GM23248 (cell line): ENCODE measurements around the gene GJA9. TPM values are rescaled to one million over a fixed set of nuclear protein-coding genes. Genes with fewer than 3 reads are reported as not detected.

ENCODE experiments used
- DNase-seq: peaks from one replicate; pipeline ENCODE4 v3.0.0-alpha.2; 2015
- H2AFZ ChIP-seq: fragments of 200-600 bp; sonication (generic); 2 replicates; pipeline ENCODE4 v1.6.1; 2016; ENCODE audit warnings: antibody characterized with exemption
- H3F3A ChIP-seq: fragments of 200-600 bp; sonication (generic); 2 replicates; pipeline ENCODE4 v1.6.1; 2016; ENCODE audit warnings: mild to moderate bottlenecking, antibody characterized with exemption, mixed run types; ENCODE audit not compliant: insufficient read depth
- H3K27ac ChIP-seq: fragments of 200-600 bp; sonication (generic); 2 replicates; pipeline ENCODE4 v1.5.1; 2016; ENCODE audit warnings: mild to moderate bottlenecking
- H3K27me3 ChIP-seq: fragments of 200-600 bp; sonication (generic); replicated peaks from 2 replicates; pipeline ENCODE4 v1.6.1; 2016; ENCODE audit warnings: mild to moderate bottlenecking; ENCODE audit not compliant: insufficient read depth
- H3K36me3 ChIP-seq: fragments of 200-600 bp; sonication (generic); 2 replicates; pipeline ENCODE4 v1.6.1; 2016; ENCODE audit warnings: low read depth, mild to moderate bottlenecking
- H3K4me1 ChIP-seq: fragments of 200-600 bp; sonication (generic); 2 replicates; pipeline ENCODE4 v1.6.1; 2016; ENCODE audit warnings: mild to moderate bottlenecking; ENCODE audit not compliant: insufficient read depth
- H3K4me2 ChIP-seq: fragments of 200-600 bp; sonication (generic); one replicate; pipeline ENCODE4 v1.6.1; 2016; ENCODE audit warnings: mild to moderate bottlenecking; ENCODE audit not compliant: unreplicated experiment
- H3K4me3 ChIP-seq: fragments of 200-600 bp; sonication (generic); 2 replicates; pipeline ENCODE4 v1.5.1; 2016; ENCODE audit warnings: mild to moderate bottlenecking
- H3K79me2 ChIP-seq: fragments of 200-600 bp; sonication (generic); 2 replicates; pipeline ENCODE4 v1.6.1; 2016; ENCODE audit warnings: mild to moderate bottlenecking; ENCODE audit not compliant: insufficient read depth
- H3K9ac ChIP-seq: fragments of 200-600 bp; sonication (generic); 2 replicates; pipeline ENCODE4 v1.6.1; 2016; ENCODE audit warnings: mild to moderate bottlenecking
- H3K9me2 ChIP-seq: fragments of 200-600 bp; sonication (generic); 2 replicates; pipeline ENCODE4 v1.6.1; 2016; ENCODE audit warnings: mixed run types, mild to moderate bottlenecking, moderate library complexity; ENCODE audit not compliant: insufficient read depth
- H3K9me3 ChIP-seq: fragments of 200-600 bp; sonication (generic); one replicate; pipeline ENCODE4 v1.6.1; 2017; ENCODE audit warnings: low read depth
- H4K20me1 ChIP-seq: fragments of 200-600 bp; sonication (generic); 2 replicates; pipeline ENCODE4 v1.6.0; 2016; ENCODE audit not compliant: insufficient read depth
- EZH2 ChIP-seq: fragments of 200-600 bp; sonication (generic); IDR thresholded peaks from 2 replicates; pipeline ENCODE4 v1.6.1; 2018; ENCODE audit warnings: antibody characterized with exemption, mild to moderate bottlenecking; ENCODE audit not compliant: insufficient read depth, poor library complexity, severe bottlenecking
- EZH2phosphoT487 ChIP-seq: fragments of 200-600 bp; sonication (generic); IDR thresholded peaks from 2 replicates; pipeline ENCODE4 v1.6.1; 2018; ENCODE audit warnings: antibody characterized with exemption, moderate library complexity, mild to moderate bottlenecking, low read depth; ENCODE audit not compliant: insufficient read depth
- WGBS, 2 experiments: methylation state at CpG; one replicate each; pipeline ENCODE4 v1.1.6; 2015 to 2017; ENCODE audit warnings: low lambda C conversion rate in 2 of 2, low coverage in 1 of 2; ENCODE audit errors: missing lambda C conversion rate in 2 of 2; 5-methylcytosine and 5-hydroxymethylcytosine counted together
- in situ Hi-C: fragments of 300-500 bp; cut with MboI; formaldehyde crosslinking; loops from 2 replicates; pipeline ENCODE4 v1.15.0; 2020
- polyA plus RNA-seq: library from polyadenylated mRNA; unstranded; fragments of >200 nt; fragmentation: Nextera tagmentation; extraction: Ambion mirVana; gene quantifications from 2 replicates; pipeline ENCODE4 v1.2.1, GENCODE V29; 2016
- total RNA-seq: library from RNA; depleted of rRNA; stranded (reverse); fragments of >200 nt; shearing (Covaris generic); gene quantifications from 2 replicates; pipeline ENCODE4 v1.2.3, GENCODE V29; 2014; rRNA removed

The GJA9 gene
- 0.11 TPM in 1 of 2 replicates, not detected in the other for total RNA-seq
- not detected in 2 replicates for polyA plus RNA-seq

DNA sequence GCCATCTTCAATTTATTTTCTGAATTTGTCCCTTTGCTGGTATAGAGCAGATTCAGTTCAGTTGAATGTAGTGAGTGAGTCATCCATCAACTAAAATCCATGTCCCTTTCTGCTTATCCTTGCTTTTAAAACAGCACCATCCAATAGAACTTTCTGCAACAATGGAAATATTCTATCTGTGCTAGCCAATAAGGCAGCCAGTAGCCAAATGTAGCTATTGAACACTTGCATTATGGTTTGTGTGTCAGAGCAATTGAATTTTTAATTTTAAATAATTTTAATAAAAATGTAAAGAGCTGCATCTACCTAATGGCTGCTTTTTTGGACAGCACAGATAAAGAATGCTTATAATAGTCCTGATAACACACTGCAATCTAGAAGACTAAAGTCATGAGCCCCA, at the start of gene GJA9:
Gene GJA9 (minus strand): TSS at position 101 of the 400 bp plus-strand sequence. CDS start 5,489 bp downstream, outside the sequence.
- Histone ChIP-seq H3F3A (no peaks in the 10 kb centered on the region), H4K20me1 (no peaks in the 10 kb centered on the region)
- TF ChIP-seq EZH2: no peak
- no peak for TF ChIP-seq EZH2phosphoT487

DNA sequence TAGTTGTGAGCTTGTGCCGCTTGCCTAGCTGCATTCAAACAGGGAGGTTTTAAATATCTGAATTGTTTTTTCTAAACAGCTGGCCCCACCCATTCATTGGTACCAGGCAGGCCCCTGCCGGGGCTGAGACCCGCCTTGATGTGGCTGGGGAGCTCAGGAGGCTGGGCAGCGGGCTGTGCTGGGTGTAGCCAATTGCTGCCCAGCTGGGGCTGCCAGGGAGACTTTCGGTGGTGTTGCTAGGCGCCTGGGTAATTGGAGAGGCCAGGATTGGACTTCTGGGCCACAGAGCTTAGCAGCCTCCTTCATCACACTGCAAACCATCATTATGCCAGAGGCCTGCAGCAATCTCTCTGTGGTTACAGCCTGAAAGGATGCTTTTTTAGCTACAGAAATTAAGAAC, 48.1 kb upstream of the GJA9 start:
- Histone ChIP-seq H3K36me3 (no peaks in the 10 kb centered on the region), H3F3A (no peaks in the 10 kb centered on the region), H3K9me3 (no peaks in the 10 kb centered on the region), H3K27me3 (no peaks in the 10 kb centered on the region), H3K9ac (no peak overlapping the region), H3K4me1 (no peaks in the 10 kb centered on the region), H3K9me2 (no peaks in the 10 kb centered on the region), H4K20me1 (no peaks in the 10 kb centered on the region), H3K4me2 (no peak overlapping the region), H3K27ac (no peak overlapping the region), H2AFZ (no peak overlapping the region), H3K4me3 (no peak overlapping the region), H3K79me2 (no peaks in the 10 kb centered on the region)
- no peak for DNase-seq
- in situ Hi-C loops: no loop called here
- TF ChIP-seq EZH2: no peak
- no peak for TF ChIP-seq EZH2phosphoT487
- WGBS, 2 experiments: 70 to 81% methylated on average over 6 of the region's 6 CpGs

More for the DNA sequence above, at the start of gene GJA9:
- no peaks in the 10 kb centered on the region for H3K27me3 ChIP-seq
- H3K4me2 ChIP-seq: no peak within 1 kb of the TSS
- H3K79me2 ChIP-seq: no peaks in the 10 kb centered on the region; the same call in 1 of the 2 replicates
- H3K4me3 ChIP-seq: no peak within 1 kb of the TSS
- H3K9me2 ChIP-seq: no peaks in the 10 kb centered on the region
- H3K36me3 ChIP-seq: no peaks in the 10 kb centered on the region
- in situ Hi-C loops: no loop called here
- H2AFZ ChIP-seq: no peak within 1 kb of the TSS
- DNase-seq: no peak
- no peaks in the 10 kb centered on the region for H3K9me3 ChIP-seq
- H3K4me1 ChIP-seq: no peaks in the 10 kb centered on the region
- H3K27ac ChIP-seq: no peak within 1 kb of the TSS
- H3K9ac ChIP-seq: no peak within 1 kb of the TSS

DNA sequence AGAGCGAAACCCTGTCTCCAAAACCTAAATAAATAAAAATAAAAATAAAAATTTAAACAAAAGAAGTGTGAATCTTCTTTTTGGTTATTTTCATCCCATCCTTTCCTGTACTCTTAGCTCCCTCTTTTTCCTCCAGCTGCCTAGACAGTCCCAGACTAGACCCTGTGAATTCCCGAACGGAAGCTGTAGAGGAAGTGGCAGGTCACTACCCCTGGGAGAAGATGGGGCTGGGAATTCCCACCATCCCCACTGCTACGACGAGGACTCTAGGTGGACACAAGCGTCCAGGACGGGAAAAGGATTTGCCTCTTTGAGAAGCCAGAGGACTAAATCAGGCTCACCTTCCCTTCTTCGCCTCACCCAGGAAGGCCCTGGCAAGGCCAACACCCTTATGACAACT, 47.7 kb upstream of the GJA9 start:
- WGBS, 2 experiments: 95% methylated on average over 8 of the region's 8 CpGs
- H3K4me3 ChIP-seq: no peak overlapping the region
- no peak overlapping the region for H2AFZ ChIP-seq

DNA sequence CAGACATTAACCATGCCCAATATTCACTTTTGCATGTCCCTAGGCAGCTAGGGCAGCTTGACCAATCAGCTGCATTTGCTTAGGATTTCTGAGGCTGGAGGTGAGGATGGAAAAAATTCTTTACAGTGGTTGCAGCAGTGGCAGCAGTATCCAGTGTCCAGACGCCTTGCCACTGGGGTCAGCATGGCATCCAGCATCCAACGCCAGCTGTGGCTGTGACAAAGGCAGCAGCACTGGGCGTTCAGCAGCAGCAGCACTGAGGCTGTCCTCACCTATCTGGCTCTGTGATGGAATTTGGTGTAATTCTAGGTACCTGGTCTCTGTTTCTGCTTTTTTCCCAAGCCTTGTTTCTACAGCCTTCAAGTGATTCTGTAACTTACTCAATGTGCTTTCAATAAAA, 44.7 kb upstream of the GJA9 start:
- Histone ChIP-seq H3F3A (no peaks in the 10 kb centered on the region), H3K4me2 (no peak overlapping the region), H3K9me3 (no peaks in the 10 kb centered on the region), H3K9ac (no peak overlapping the region), H2AFZ (no peak overlapping the region), H3K79me2 (no peaks in the 10 kb centered on the region), H3K27ac (no peak overlapping the region), H3K36me3 (no peaks in the 10 kb centered on the region), H3K9me2 (no peaks in the 10 kb centered on the region), H3K27me3 (no peaks in the 10 kb centered on the region), H3K4me1 (no peaks in the 10 kb centered on the region), H3K4me3 (no peak overlapping the region), H4K20me1 (no peaks in the 10 kb centered on the region)
- 77 to 80% methylated on average over 3 of the region's 3 CpGs for WGBS, 2 experiments
- no peak for DNase-seq
- in situ Hi-C loops: no loop called here
- TF ChIP-seq EZH2phosphoT487: no peak
- TF ChIP-seq EZH2: no peak

More for the DNA sequence above, 47.7 kb upstream of the GJA9 start:
- no peak for DNase-seq
- in situ Hi-C loops: no loop called here
- H3K4me2 ChIP-seq: no peak overlapping the region
- H3K27ac ChIP-seq: no peak overlapping the region
- H3K9ac ChIP-seq: no peak overlapping the region
- H3K27me3 ChIP-seq: no peaks in the 10 kb centered on the region
- H3K36me3 ChIP-seq: no peaks in the 10 kb centered on the region
- H3K9me2 ChIP-seq: no peaks in the 10 kb centered on the region
- no peaks in the 10 kb centered on the region for H3K9me3 ChIP-seq
- H3K79me2 ChIP-seq: no peaks in the 10 kb centered on the region
- no peaks in the 10 kb centered on the region for H4K20me1 ChIP-seq
- H3K4me1 ChIP-seq: no peaks in the 10 kb centered on the region
- H3F3A ChIP-seq: no peaks in the 10 kb centered on the region
- no peak for TF ChIP-seq EZH2phosphoT487
- TF ChIP-seq EZH2: no peak

DNA sequence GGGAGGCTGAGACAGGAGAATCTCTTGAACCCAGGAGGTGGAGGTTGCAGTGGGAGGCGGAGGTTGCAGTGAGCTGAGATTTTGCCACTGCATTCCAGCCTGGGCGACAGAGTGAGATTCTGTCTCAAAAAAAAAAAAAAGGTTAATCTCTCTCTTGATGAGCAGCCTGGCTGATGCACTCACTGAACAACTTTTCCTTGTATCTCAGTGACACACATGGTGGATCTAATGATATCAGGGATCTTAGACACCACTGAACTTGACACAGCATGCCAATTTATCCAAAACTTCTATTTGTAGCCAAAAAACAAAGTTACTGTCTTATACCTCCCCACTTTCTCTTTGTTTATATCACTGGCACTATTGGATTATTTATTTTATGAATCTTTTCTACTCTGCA, 44.0 kb upstream of the GJA9 start:
- no peaks in the 10 kb centered on the region for H3K36me3 ChIP-seq
- H3K9me2 ChIP-seq: no peaks in the 10 kb centered on the region
- no peaks in the 10 kb centered on the region for H3K9me3 ChIP-seq
- no peak overlapping the region for H3K4me2 ChIP-seq
- WGBS, 2 experiments: 91 to 100% methylated on average over 2 of the region's 2 CpGs
- no peak for DNase-seq
- no peaks in the 10 kb centered on the region for H4K20me1 ChIP-seq
- no peak overlapping the region for H3K9ac ChIP-seq
- no peaks in the 10 kb centered on the region for H3K4me1 ChIP-seq
- no peaks in the 10 kb centered on the region for H3K27me3 ChIP-seq
- no peak overlapping the region for H3K4me3 ChIP-seq
- H3F3A ChIP-seq: no peaks in the 10 kb centered on the region
- H3K79me2 ChIP-seq: no peaks in the 10 kb centered on the region
- TF ChIP-seq EZH2phosphoT487: no peak
- no peak for TF ChIP-seq EZH2
- no peak overlapping the region for H2AFZ ChIP-seq
- H3K27ac ChIP-seq: no peak overlapping the region
- in situ Hi-C loops: no loop called here
